SJSA1 (cell line): ENCODE data around the gene GPR137. TPM values are rescaled to one million over a fixed set of nuclear protein-coding genes. Genes with fewer than 3 reads are reported as not detected.
A peak's percentile ranks its signal among the peaks of the same experiment; 100 is the strongest.

Source experiments
- DNase-seq, 2 experiments: peaks; one replicate each; pipeline ENCODE4 v3.0.0-alpha.2; 2015 to 2020; ENCODE audit warnings: low spot score in 2 of 2, low read depth in 1 of 2
- H3K27ac ChIP-seq: fragments of 250-450 bp; sonication (Bioruptor Pico); 2 replicates; pipeline ENCODE4 v1.5.1; 2020; ENCODE audit warnings: mild to moderate bottlenecking, moderate library complexity
- H3K27me3 ChIP-seq: fragments of 250-450 bp; sonication (Bioruptor Pico); replicated peaks from 2 replicates; pipeline ENCODE4 v1.5.1; 2020; ENCODE audit warnings: mild to moderate bottlenecking, moderate library complexity
- H3K36me3 ChIP-seq: fragments of 250-450 bp; sonication (Bioruptor Pico); 2 replicates; pipeline ENCODE4 v1.5.1; 2020; ENCODE audit warnings: mild to moderate bottlenecking
- H3K4me1 ChIP-seq: fragments of 250-450 bp; sonication (Bioruptor Pico); replicated peaks from 2 replicates; pipeline ENCODE4 v1.6.1; 2021; ENCODE audit warnings: mild to moderate bottlenecking
- H3K4me3 ChIP-seq: fragments of 250-450 bp; sonication (Bioruptor Pico); 2 replicates; pipeline ENCODE4 v1.5.1; 2020; ENCODE audit warnings: mild to moderate bottlenecking
- H3K9me3 ChIP-seq: fragments of 250-450 bp; sonication (Bioruptor Pico); replicated peaks from 2 replicates; pipeline ENCODE4 v1.5.1; 2020; ENCODE audit warnings: mild to moderate bottlenecking
- total RNA-seq: library from RNA; depleted of rRNA; stranded (reverse); fragments of >200 nt; shearing (Covaris generic); gene quantifications from 2 replicates; pipeline ENCODE4 v1.2.3, GENCODE V29; 2014

GPR137 gene
- total RNA-seq, 1 experiment from 2014 or later, result 25.4 TPM

GRCh38 chr11:64278576-64279190 is 7.0 kb upstream of the GPR137 start:
- H3K36me3 ChIP-seq, result peaks cover 57% of the 10 kb centered on the region
- no peak for DNase-seq
- no peaks in the 10 kb centered on the region for H3K9me3 ChIP-seq
- no peak overlapping the region for H3K4me3 ChIP-seq
- H3K27me3 ChIP-seq, result no peaks in the 10 kb centered on the region
- no peak overlapping the region for H3K27ac ChIP-seq
- peaks cover 5% of the 10 kb centered on the region for H3K4me1 ChIP-seq

- H3K27me3 ChIP-seq, result no peaks in the 10 kb centered on the region
- peaks cover 43% of the 10 kb centered on the region for H3K36me3 ChIP-seq
- H3K4me3 ChIP-seq, result no peak overlapping the region
- no peak for DNase-seq
- H3K27ac ChIP-seq, result no peak overlapping the region
- no peaks in the 10 kb centered on the region for H3K9me3 ChIP-seq
- peaks cover 20% of the 10 kb centered on the region for H3K4me1 ChIP-seq
Measured at GRCh38 chr11:64281957-64282770, 3.5 kb upstream of the GPR137 start.

GRCh38 chr11:64283092-64283491 is 2.6 kb upstream of the GPR137 start:
- Histone ChIP-seq H3K4me1 (peaks cover 20% of the 10 kb centered on the region), H3K36me3 (peaks cover 34% of the 10 kb centered on the region), H3K27me3 (no peaks in the 10 kb centered on the region), H3K9me3 (no peaks in the 10 kb centered on the region), H3K4me3 (no peak overlapping the region), H3K27ac (no peak overlapping the region)
- no peak for DNase-seq

GRCh38 chr11:64284048-64284961 is 1.3 kb upstream of the GPR137 start, which contains the start of gene BAD:
TSS of gene BAD (minus strand) at chr11:64284665. CDS start at chr11:64284368, 297 bp downstream.
- peaks cover 25% of the 10 kb centered on the region for H3K36me3 ChIP-seq
- peak; percentile 97 for DNase-seq
- H3K27me3 ChIP-seq, result no peaks in the 10 kb centered on the region
- no peaks in the 10 kb centered on the region for H3K9me3 ChIP-seq
- peak within 1 kb of the TSS; percentile 77 for H3K27ac ChIP-seq
- peaks cover 20% of the 10 kb centered on the region for H3K4me1 ChIP-seq
- peak within 1 kb of the TSS; percentile 95 for H3K4me3 ChIP-seq

GRCh38 chr11:64285885-64286800 is 495 bp downstream of the GPR137 start:
- H3K4me1 ChIP-seq, result peaks cover 20% of the 10 kb centered on the region
- DNase-seq, result peak in 1 of 2 experiments; percentile 32

GRCh38 chr11:64286801-64287159 is 1.1 kb downstream of the GPR137 start:
- no peak overlapping the region for H3K4me3 ChIP-seq
- 0 out of 2 replicates have a peak, but pooled peaks cover under 1% of the 10 kb centered on the region for H3K9me3 ChIP-seq
- H3K4me1 ChIP-seq, result peaks cover 23% of the 10 kb centered on the region
- peaks cover 18% of the 10 kb centered on the region for H3K27me3 ChIP-seq
- no peak for DNase-seq
- no peak overlapping the region for H3K27ac ChIP-seq
- peaks cover 19% of the 10 kb centered on the region for H3K36me3 ChIP-seq

More at GRCh38 chr11:64285885-64286800, 495 bp downstream of the GPR137 start:
- Histone ChIP-seq H3K9me3 (no peaks in the 10 kb centered on the region), H3K27me3 (peaks cover 12% of the 10 kb centered on the region), H3K36me3 (peaks cover 24% of the 10 kb centered on the region), H3K27ac (peak overlapping the region; percentile 77), H3K4me3 (peak overlapping the region; percentile 95)

- Histone ChIP-seq H3K27ac (no peak overlapping the region), H3K9me3 (0 out of 2 replicates have a peak, but pooled peaks cover 3% of the 10 kb centered on the region), H3K36me3 (peaks cover 12% of the 10 kb centered on the region), H3K4me1 (peaks cover 27% of the 10 kb centered on the region), H3K27me3 (peaks cover 28% of the 10 kb centered on the region), H3K4me3 (no peak overlapping the region)
- no peak for DNase-seq
Measured at GRCh38 chr11:64287676-64288352, 2.2 kb downstream of the GPR137 start.

- Histone ChIP-seq H3K27ac (no peak overlapping the region), H3K9me3 (0 out of 2 replicates have a peak, but pooled peaks cover 3% of the 10 kb centered on the region), H3K4me1 (peaks cover 26% of the 10 kb centered on the region), H3K27me3 (peaks cover 34% of the 10 kb centered on the region), H3K36me3 (peaks cover 7% of the 10 kb centered on the region), H3K4me3 (no peak overlapping the region)
- no peak for DNase-seq
Measured at GRCh38 chr11:64288353-64288750, 2.7 kb downstream of the GPR137 start.

- H3K27ac ChIP-seq, result no peak overlapping the region
- peaks cover 41% of the 10 kb centered on the region for H3K27me3 ChIP-seq
- no peak overlapping the region for H3K4me3 ChIP-seq
- peaks cover 5% of the 10 kb centered on the region for H3K36me3 ChIP-seq
- 0 out of 2 replicates have a peak, but pooled peaks cover 3% of the 10 kb centered on the region for H3K9me3 ChIP-seq
- peaks cover 19% of the 10 kb centered on the region for H3K4me1 ChIP-seq
- DNase-seq, result no peak
Measured at GRCh38 chr11:64289002-64289564, 3.4 kb downstream of the GPR137 start.

- no peak for DNase-seq
- Histone ChIP-seq H3K4me3 (no peak overlapping the region), H3K4me1 (peaks cover 18% of the 10 kb centered on the region), H3K9me3 (0 out of 2 replicates have a peak, but pooled peaks cover 3% of the 10 kb centered on the region), H3K36me3 (peaks cover under 1% of the 10 kb centered on the region), H3K27me3 (peaks cover 50% of the 10 kb centered on the region), H3K27ac (no peak overlapping the region)
Measured at GRCh38 chr11:64290352-64291261, 5.0 kb downstream of the GPR137 start.

- H3K4me3 ChIP-seq, result no peak within 1 kb of the TSS
- no peak for DNase-seq
- peaks cover 12% of the 10 kb centered on the region for H3K4me1 ChIP-seq
- no peaks in the 10 kb centered on the region; the same call in 1 of the 2 replicates for H3K36me3 ChIP-seq
- H3K9me3 ChIP-seq, result 0 out of 2 replicates have a peak, but pooled peaks cover 3% of the 10 kb centered on the region
- H3K27ac ChIP-seq, result no peak within 1 kb of the TSS
- H3K27me3 ChIP-seq, result peaks cover 51% of the 10 kb centered on the region
Measured at GRCh38 chr11:64291262-64291751, 5.7 kb downstream of the GPR137 start, which contains the start of gene KCNK4. TSS of gene KCNK4 (plus strand) at chr11:64291302. CDS start at chr11:64293019, 1,717 bp downstream.
